PC-3 (cell line): Measurements from ENCODE around the gene EDN3. TPM values are rescaled to one million over a fixed set of nuclear protein-coding genes. Genes with fewer than 3 reads are reported as not detected.

Experiments used
- ATAC-seq: fragments of 200-7000 bp; cut with Tn5 transposase; 2 replicates; pipeline ENCODE4 v1.9.1; 2020; ENCODE audit warnings: mild to moderate bottlenecking, moderate library complexity
- BruUV-seq: library from RNA; stranded (reverse); fragments of 400-500 nt; replicated peaks from 2 replicates; lab custom pipeline; 2021; lab: Mats Ljungman, UMichigan
- CTCF ChIA-PET: fragments of 300-600 bp; sonication (Branson Sonifier 250); formaldehyde crosslinking; loops from one replicate; lab custom pipeline; 2022; ENCODE audit warnings: antibody characterized with exemption; lab: Charles Lee
- POLR2A ChIA-PET: fragments of 300-600 bp; sonication (Branson Sonifier 250); formaldehyde crosslinking; loops from one replicate; lab custom pipeline; 2022; ENCODE audit warnings: antibody characterized with exemption; ENCODE audit not compliant: unreplicated experiment; lab: Charles Lee
- DNase-seq: peaks from one replicate; pipeline ENCODE4 v3.0.0-alpha.2; 2015
- H2AFZ ChIP-seq: fragments of 300-600 bp; sonication (generic); 2 replicates; pipeline ENCODE4 v1.6.0; 2016; ENCODE audit warnings: antibody characterized with exemption, low read length
- H3F3A ChIP-seq: fragments of 300-600 bp; sonication (generic); one replicate; pipeline ENCODE4 v1.6.0; 2017; ENCODE audit warnings: antibody characterized with exemption, low read length, control low read depth, mild to moderate bottlenecking; ENCODE audit not compliant: unreplicated experiment
- H3K27ac ChIP-seq: fragments of 300-600 bp; sonication (generic); 2 replicates; pipeline ENCODE4 v1.5.1; 2016; ENCODE audit warnings: mild to moderate bottlenecking, low read length
- H3K27me3 ChIP-seq: fragments of 300-600 bp; sonication (generic); 2 replicates; pipeline ENCODE4 v1.6.1; 2016; ENCODE audit warnings: low read length, mixed read lengths
- H3K36me3 ChIP-seq: fragments of 300-600 bp; sonication (generic); 2 replicates; pipeline ENCODE4 v1.6.1; 2016; ENCODE audit warnings: low read depth, mixed run types, low read length, mixed read lengths
- H3K4me1 ChIP-seq: fragments of 300-600 bp; sonication (generic); 2 replicates; pipeline ENCODE4 v1.5.1; 2016; ENCODE audit warnings: low read length; ENCODE audit not compliant: insufficient read depth
- H3K4me2 ChIP-seq: fragments of 300-600 bp; sonication (generic); 2 replicates; pipeline ENCODE4 v1.6.0; 2016; ENCODE audit warnings: low read length
- H3K4me3 ChIP-seq: fragments of 300-600 bp; sonication (generic); 2 replicates; pipeline ENCODE4 v1.5.1; 2016; ENCODE audit warnings: mild to moderate bottlenecking, low read length, mixed read lengths
- H3K79me2 ChIP-seq: fragments of 300-600 bp; sonication (generic); 2 replicates; pipeline ENCODE4 v1.6.1; 2017; ENCODE audit warnings: low read length, mixed read lengths
- H3K9ac ChIP-seq: fragments of 300-600 bp; sonication (generic); 2 replicates; pipeline ENCODE4 v1.6.0; 2016; ENCODE audit warnings: mild to moderate bottlenecking, low read length
- H3K9me2 ChIP-seq: fragments of 300-600 bp; sonication (generic); replicated peaks from 2 replicates; pipeline ENCODE4 v1.6.1; 2016; ENCODE audit warnings: mixed run types, low read length, mixed read lengths
- H3K9me3 ChIP-seq: fragments of 300-600 bp; sonication (generic); 2 replicates; pipeline ENCODE4 v1.6.1; 2016; ENCODE audit warnings: low read length, mixed read lengths
- H4K20me1 ChIP-seq: fragments of 300-600 bp; sonication (generic); 2 replicates; pipeline ENCODE4 v1.6.1; 2016; ENCODE audit warnings: low read length, mixed read lengths
- CTCF ChIP-seq: fragments of 300-600 bp; sonication (generic); conservative IDR thresholded peaks from 2 replicates; pipeline ENCODE4 v1.5.1; 2017; ENCODE audit warnings: antibody characterized with exemption, low read depth, mild to moderate bottlenecking, low read length
- EZH2 ChIP-seq: fragments of 300-600 bp; sonication (generic); IDR thresholded peaks from one replicate; pipeline ENCODE4 v1.6.1; 2017; ENCODE audit warnings: antibody characterized with exemption, mild to moderate bottlenecking, low read length; ENCODE audit not compliant: unreplicated experiment
- EZH2phosphoT487 ChIP-seq: fragments of 300-600 bp; sonication (generic); IDR thresholded peaks from 2 replicates; pipeline ENCODE4 v1.6.1; 2018; ENCODE audit warnings: mild to moderate bottlenecking, antibody characterized with exemption, low read length, borderline replicate concordance
- intact Hi-C: fragments of 100-400 bp; cut with micrococcal nuclease; formaldehyde crosslinking; loops from 2 replicates; pipeline ENCODE4 v1.9.0; 2023
- total RNA-seq: library from RNA; depleted of rRNA; stranded (reverse); fragments of >200 nt; gene quantifications from 2 replicates; pipeline ENCODE4 v1.2.3, GENCODE V29; 2014

Gene EDN3
- total RNA-seq, 1 experiment from 2014 or later = not detected

- Histone ChIP-seq H2AFZ (no peak overlapping the region), H3K9me2 (no peaks in the 10 kb centered on the region), H3F3A (no peaks in the 10 kb centered on the region), H3K36me3 (no peaks in the 10 kb centered on the region), H3K4me2 (no peak overlapping the region), H3K4me3 (no peak overlapping the region), H3K27ac (no peak overlapping the region), H3K9ac (no peak overlapping the region), H3K79me2 (no peaks in the 10 kb centered on the region), H4K20me1 (no peaks in the 10 kb centered on the region), H3K4me1 (no peaks in the 10 kb centered on the region), H3K27me3 (peaks cover 96% of the 10 kb centered on the region), H3K9me3 (no peaks in the 10 kb centered on the region)
- TF ChIP-seq CTCF = no peak
- TF ChIP-seq EZH2phosphoT487 = no peak
- no peak for TF ChIP-seq EZH2
- ATAC-seq (no peak), DNase-seq (no peak)
- CTCF ChIA-PET = no interaction called here
- intact Hi-C loops = no loop called here
- POLR2A ChIA-PET = no interaction called here
- no TSS peak for BruUV-seq
Observed at GRCh38 chr20:59314997-59315396, 14.6 kb downstream of the EDN3 start.

- no peaks in the 10 kb centered on the region for H3K79me2 ChIP-seq
- POLR2A ChIA-PET = no interaction called here
- no TSS peak for BruUV-seq
- no peak overlapping the region for H2AFZ ChIP-seq
- H3K4me1 ChIP-seq = no peaks in the 10 kb centered on the region
- H3K36me3 ChIP-seq = no peaks in the 10 kb centered on the region
- TF ChIP-seq CTCF (no peak), EZH2phosphoT487 (no peak), EZH2 (no peak)
- H3K9me2 ChIP-seq = no peaks in the 10 kb centered on the region
- no peaks in the 10 kb centered on the region for H3K9me3 ChIP-seq
- DNase-seq (no peak), ATAC-seq (no peak)
- intact Hi-C loops = no loop called here
- H3F3A ChIP-seq = no peaks in the 10 kb centered on the region
- H3K4me2 ChIP-seq = no peak overlapping the region
- no peak overlapping the region for H3K4me3 ChIP-seq
- CTCF ChIA-PET = no interaction called here
- H3K27me3 ChIP-seq = peaks cover 96% of the 10 kb centered on the region
- no peak overlapping the region for H3K9ac ChIP-seq
- no peak overlapping the region for H3K27ac ChIP-seq
- H4K20me1 ChIP-seq = no peaks in the 10 kb centered on the region
Observed at GRCh38 chr20:59316911-59317731, 16.7 kb downstream of the EDN3 start.

GRCh38 chr20:59318201-59318790 lies 17.9 kb downstream of the EDN3 start:
- Histone ChIP-seq H3K79me2 (no peaks in the 10 kb centered on the region), H3K9me3 (no peaks in the 10 kb centered on the region), H3K4me3 (no peak overlapping the region), H3K27me3 (peaks cover 97% of the 10 kb centered on the region), H3K4me1 (no peaks in the 10 kb centered on the region), H2AFZ (no peak overlapping the region), H3K4me2 (no peak overlapping the region), H4K20me1 (no peaks in the 10 kb centered on the region), H3K36me3 (no peaks in the 10 kb centered on the region), H3K27ac (no peak overlapping the region), H3F3A (no peaks in the 10 kb centered on the region), H3K9ac (no peak overlapping the region), H3K9me2 (no peaks in the 10 kb centered on the region)
- no peak for DNase-seq
- intact Hi-C loops = no loop called here
- TF ChIP-seq EZH2 = no peak
- TF ChIP-seq CTCF = no peak
- no peak for TF ChIP-seq EZH2phosphoT487
- BruUV-seq = no TSS peak
- ATAC-seq = no peak
- POLR2A ChIA-PET = no interaction called here
- CTCF ChIA-PET = interaction anchor here (0.5 kb wide), 1 partner anchor 471 kb away, joined by 3 read pairs; no protein-coding TSS in a partner anchor
